CD4-positive, CD25-positive, alpha-beta regulatory T cell (primary cell): ENCODE data around the gene NRN1L. TPM values are rescaled to one million over a fixed set of nuclear protein-coding genes. Genes with fewer than 3 reads are reported as not detected.

ENCODE experiments used
- polyA plus RNA-seq, 4 donors: library from polyadenylated mRNA; unstranded; fragments of 300-500 nt; fragmentation: Illumina TruSeq; gene quantifications; one replicate each; pipeline ENCODE4 v1.2.3, GENCODE V29; 2021
- total RNA-seq: library from RNA; stranded (reverse); gene quantifications from one replicate; pipeline ENCODE4 v1.2.3, GENCODE V29; 2022

Gene NRN1L
- total and polyA plus RNA-seq, 5 donors from 2014 or later = 0.37 to 2.7 (median 0.65) TPM; not detected in 2

Other genes starting within 250 kb of the NRN1L start
- gene CARMIL2, start 239.7 kb upstream of the NRN1L start, total RNA-seq = 156 TPM
- 10 to 100 TPM in 3 of 4 donors, 1 to 10 TPM in 1; 9.2 to 20.7 (median 12.9) TPM for gene CARMIL2, start 239.7 kb upstream of the NRN1L start, polyA plus RNA-seq
- gene ACD, start 224.6 kb upstream of the NRN1L start, total RNA-seq = 28.7 TPM
- 10 to 100 TPM; 29.5 to 36.7 (median 32.5) TPM for gene ACD, start 224.6 kb upstream of the NRN1L start, polyA plus RNA-seq
- 6.2 TPM for gene PARD6A, start 223.9 kb upstream of the NRN1L start, total RNA-seq
- 10 to 100 TPM; 14.4 to 19.9 (median 18.2) TPM for gene PARD6A, start 223.9 kb upstream of the NRN1L start, polyA plus RNA-seq
- 2.4 TPM for gene ENKD1, start 218.1 kb upstream of the NRN1L start, total RNA-seq
- gene ENKD1, start 218.1 kb upstream of the NRN1L start, polyA plus RNA-seq = 1 to 10 TPM in 3 of 4 donors, under 1 TPM in 1; 0.65 to 2.9 (median 1.5) TPM
- gene C16orf86, start 218.1 kb upstream of the NRN1L start, total RNA-seq = 3.2 TPM
- 1 to 10 TPM; 3.9 to 6.8 (median 6.0) TPM for gene C16orf86, start 218.1 kb upstream of the NRN1L start, polyA plus RNA-seq
- gene GFOD2, start 165.6 kb upstream of the NRN1L start, total RNA-seq = 11.2 TPM
- 10 to 100 TPM in 3 of 4 donors, 1 to 10 TPM in 1; 9.0 to 12.1 (median 11.6) TPM for gene GFOD2, start 165.6 kb upstream of the NRN1L start, polyA plus RNA-seq
- 29.4 TPM for gene RANBP10, start 78.3 kb upstream of the NRN1L start, total RNA-seq
- gene RANBP10, start 78.3 kb upstream of the NRN1L start, polyA plus RNA-seq = 10 to 100 TPM in 1 of 4 donors, 1 to 10 TPM in 3; 7.3 to 10.0 (median 8.0) TPM
- 0.39 TPM for gene TSNAXIP1, start 78.0 kb upstream of the NRN1L start, total RNA-seq
- gene TSNAXIP1, start 78.0 kb upstream of the NRN1L start, polyA plus RNA-seq = not detected
- 32.2 TPM for gene THAP11, start 42.6 kb upstream of the NRN1L start, total RNA-seq
- gene THAP11, start 42.6 kb upstream of the NRN1L start, polyA plus RNA-seq = 100 to 1,000 TPM; 132 to 166 (median 141) TPM
- 48.5 TPM for gene NUTF2, start 38.0 kb upstream of the NRN1L start, total RNA-seq
- gene NUTF2, start 38.0 kb upstream of the NRN1L start, polyA plus RNA-seq = 100 to 1,000 TPM; 115 to 158 (median 131) TPM
- gene CENPT, start 37.2 kb upstream of the NRN1L start, total RNA-seq = 79.9 TPM
- 10 to 100 TPM; 13.5 to 17.1 (median 14.6) TPM for gene CENPT, start 37.2 kb upstream of the NRN1L start, polyA plus RNA-seq
- gene EDC4, start 11.8 kb upstream of the NRN1L start, total RNA-seq = 103 TPM
- 10 to 100 TPM; 24.7 to 42.3 (median 33.8) TPM for gene EDC4, start 11.8 kb upstream of the NRN1L start, polyA plus RNA-seq
- 14.3 TPM for gene PSKH1, start 8.4 kb downstream of the NRN1L start, total RNA-seq
- 10 to 100 TPM; 16.1 to 25.3 (median 23.3) TPM for gene PSKH1, start 8.4 kb downstream of the NRN1L start, polyA plus RNA-seq
- 8.0 TPM for gene CTRL, start 47.0 kb downstream of the NRN1L start, total RNA-seq
- 1 to 10 TPM in 2 of 4 donors, under 1 TPM in 2; 0.21 to 2.9 (median 1.1) TPM for gene CTRL, start 47.0 kb downstream of the NRN1L start, polyA plus RNA-seq
- 136 TPM for gene PSMB10, start 52.0 kb downstream of the NRN1L start, total RNA-seq
- gene PSMB10, start 52.0 kb downstream of the NRN1L start, polyA plus RNA-seq = 100 to 1,000 TPM; 478 to 673 (median 596) TPM
- gene LCAT, start 59.2 kb downstream of the NRN1L start, total RNA-seq = 11.0 TPM
- under 1 TPM; 0.25 to 0.77 (median 0.59) TPM for gene LCAT, start 59.2 kb downstream of the NRN1L start, polyA plus RNA-seq
- gene SLC12A4, start 83.8 kb downstream of the NRN1L start, total RNA-seq = 30.4 TPM
- gene SLC12A4, start 83.8 kb downstream of the NRN1L start, polyA plus RNA-seq = 1 to 10 TPM; 5.0 to 6.4 (median 5.8) TPM
- 0.44 TPM for gene DPEP3, start 95.6 kb downstream of the NRN1L start, total RNA-seq
- gene DPEP3, start 95.6 kb downstream of the NRN1L start, polyA plus RNA-seq = under 1 TPM in 1 of 4 donors, not detected in 3; 0.19 TPM
- gene DPEP2, start 114.6 kb downstream of the NRN1L start, total RNA-seq = 52.4 TPM
- 10 to 100 TPM; 52.2 to 70.0 (median 63.4) TPM for gene DPEP2, start 114.6 kb downstream of the NRN1L start, polyA plus RNA-seq
- not detected for gene DPEP2NB, start 131.0 kb downstream of the NRN1L start, total RNA-seq
- not detected for gene DPEP2NB, start 131.0 kb downstream of the NRN1L start, polyA plus RNA-seq
- gene DDX28, start 138.3 kb downstream of the NRN1L start, total RNA-seq = 14.9 TPM
- gene DDX28, start 138.3 kb downstream of the NRN1L start, polyA plus RNA-seq = 10 to 100 TPM; 48.0 to 68.2 (median 63.9) TPM
- gene DUS2, start 138.4 kb downstream of the NRN1L start, total RNA-seq = 15.2 TPM
- 10 to 100 TPM in 2 of 4 donors, 1 to 10 TPM in 2; 7.7 to 11.5 (median 10.3) TPM for gene DUS2, start 138.4 kb downstream of the NRN1L start, polyA plus RNA-seq
- gene NFATC3, start 200.5 kb downstream of the NRN1L start, total RNA-seq = 115 TPM
- 10 to 100 TPM; 52.0 to 67.5 (median 56.6) TPM for gene NFATC3, start 200.5 kb downstream of the NRN1L start, polyA plus RNA-seq